Suppressor macrophage treated with lipopolysaccharide for 1 hour (primary cell): ENCODE data around the gene SLC13A4.
"Not testable (repeated sequence)": the region's sequence is repeated elsewhere in the genome, so short reads cannot be mapped to it uniquely, and the experiment has no call there.

ENCODE experiments used
- DNase-seq, 3 donors: peaks; one replicate each; pipeline ENCODE4 v3.0.0-alpha.2; 2020 to 2022

SLC13A4 gene

GRCh38 chr7:135687466-135687865 is 40.5 kb downstream of the SLC13A4 start:
- no peak for DNase-seq

- no peak for DNase-seq
These were observed 42.5 kb downstream of the SLC13A4 start for GRCh38 chr7:135685306-135686084.

GRCh38 chr7:135684699-135685098 is 43.3 kb downstream of the SLC13A4 start:
- no peak for DNase-seq

DNA sequence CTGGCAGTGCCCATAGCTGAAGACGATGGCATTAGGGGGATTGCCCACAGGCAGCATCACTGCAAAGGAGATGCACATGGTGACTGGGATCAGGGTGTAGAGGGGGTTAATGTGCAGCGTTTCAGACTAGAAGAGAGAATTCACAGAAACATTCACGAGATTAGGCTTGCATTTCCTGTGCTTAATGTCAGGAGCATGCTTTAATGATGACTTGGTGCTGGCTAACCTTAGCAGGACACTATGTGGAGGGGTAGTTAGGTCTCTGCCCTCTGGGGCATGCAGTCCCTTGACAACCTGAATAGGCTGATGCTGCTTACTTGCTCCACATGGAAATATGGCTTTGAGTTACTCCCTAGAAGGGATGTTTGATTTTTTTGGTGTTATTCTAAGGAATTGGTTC is 43.9 kb downstream of the SLC13A4 start:
- DNase-seq: no peak

DNA sequence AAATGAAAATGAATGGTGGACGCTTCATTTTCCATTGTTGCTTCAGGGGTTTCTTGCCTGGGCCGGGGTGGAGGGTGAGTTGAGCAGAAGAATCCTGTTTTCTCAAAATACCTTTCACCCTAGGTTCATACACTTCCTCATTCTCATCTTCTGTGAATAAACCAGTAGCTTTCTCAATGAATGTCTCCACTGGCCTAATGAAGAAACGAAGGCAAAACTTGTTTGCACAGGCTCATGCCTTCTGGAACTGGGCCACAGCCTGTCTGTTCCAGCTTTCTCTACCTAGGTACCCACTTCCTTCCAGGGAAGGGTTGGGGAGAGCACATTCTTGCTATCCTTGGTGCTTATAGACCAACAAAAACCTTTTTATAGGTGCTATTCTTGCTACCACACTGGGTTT is 44.4 kb downstream of the SLC13A4 start:
- no peak for DNase-seq

DNA sequence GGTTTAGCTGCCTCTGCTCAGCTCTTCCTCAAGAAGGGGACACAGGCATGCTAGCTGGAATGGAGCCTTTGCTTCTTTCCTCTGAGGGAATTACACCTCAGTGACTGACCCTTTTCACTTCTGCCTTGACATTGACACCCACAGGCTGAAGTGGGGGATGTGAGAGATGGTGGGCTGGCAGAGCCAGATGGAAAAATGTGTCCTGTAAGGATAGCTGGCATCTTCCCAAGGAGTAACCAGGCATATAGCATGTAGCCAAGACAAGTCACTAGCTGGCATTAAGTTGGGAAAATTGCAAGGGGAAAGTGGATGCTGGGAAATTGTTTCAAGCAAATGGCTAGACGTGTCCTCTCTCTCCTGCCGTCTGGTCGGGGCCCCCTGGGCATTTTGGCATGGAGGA is 45.8 kb downstream of the SLC13A4 start:
- DNase-seq: no peak

DNA sequence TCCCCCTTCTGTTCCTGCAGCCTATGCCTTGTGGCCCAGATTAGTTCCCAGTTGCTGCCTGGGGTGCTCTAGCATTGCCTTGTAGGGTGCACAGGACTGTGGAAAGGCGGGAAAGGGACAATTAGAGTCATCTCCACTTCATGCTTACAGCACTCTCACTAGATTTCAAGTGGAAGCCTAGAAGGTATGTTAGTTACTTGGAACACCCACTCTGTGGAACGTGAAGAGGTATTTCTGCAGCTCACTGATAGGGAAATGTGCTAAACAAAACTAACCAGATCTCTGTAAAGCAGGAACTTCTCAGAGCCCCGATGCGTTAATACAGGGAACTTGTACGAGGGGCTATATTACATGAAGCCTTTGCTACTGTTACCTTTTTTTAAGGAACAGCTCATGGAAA is 46.2 kb downstream of the SLC13A4 start:
- no peak for DNase-seq

DNA sequence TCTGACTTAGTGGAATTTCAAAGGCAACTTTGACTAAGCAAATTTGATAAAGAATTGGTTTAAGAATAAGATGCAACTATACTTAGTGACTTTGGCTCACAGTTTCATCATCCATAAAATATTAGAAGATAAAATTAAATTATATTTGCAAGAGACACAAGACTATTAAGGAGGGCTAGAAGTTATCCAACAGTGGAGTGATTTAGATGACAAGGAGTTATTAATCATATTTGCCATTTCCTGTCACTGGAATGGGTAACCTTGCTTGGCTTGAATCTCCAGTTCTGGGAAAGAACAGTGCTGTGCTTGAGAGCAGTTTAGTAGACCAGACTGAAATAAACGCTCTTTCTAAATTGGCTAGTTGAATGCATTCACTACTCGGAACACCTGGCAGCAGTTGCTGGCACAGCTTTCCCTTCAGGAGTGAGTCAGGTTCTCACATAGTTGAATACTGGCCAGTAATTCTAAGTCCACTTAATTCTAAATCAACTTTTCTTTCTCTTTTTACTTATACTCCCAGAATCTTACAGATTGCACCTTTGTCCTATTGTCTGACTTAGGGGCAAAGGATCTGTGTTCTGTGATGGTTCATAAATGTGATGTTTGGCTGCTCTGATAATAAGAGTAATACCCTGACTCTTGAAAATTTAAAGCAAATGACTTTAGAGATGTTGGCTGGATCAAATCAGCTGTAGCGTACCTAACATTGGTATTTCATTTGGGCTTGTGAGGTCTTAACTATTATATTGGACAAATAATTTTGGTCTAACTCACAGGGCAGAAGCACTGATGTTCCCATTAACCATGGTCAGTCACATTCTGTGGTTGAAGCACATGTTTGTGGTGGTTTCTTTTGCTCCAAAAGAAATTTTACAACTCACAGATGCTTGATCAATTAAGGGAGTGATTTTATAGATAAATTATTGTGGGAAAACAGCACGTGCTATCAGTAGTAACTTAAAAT is 49.1 kb downstream of the SLC13A4 start:
- no peak for DNase-seq

DNA sequence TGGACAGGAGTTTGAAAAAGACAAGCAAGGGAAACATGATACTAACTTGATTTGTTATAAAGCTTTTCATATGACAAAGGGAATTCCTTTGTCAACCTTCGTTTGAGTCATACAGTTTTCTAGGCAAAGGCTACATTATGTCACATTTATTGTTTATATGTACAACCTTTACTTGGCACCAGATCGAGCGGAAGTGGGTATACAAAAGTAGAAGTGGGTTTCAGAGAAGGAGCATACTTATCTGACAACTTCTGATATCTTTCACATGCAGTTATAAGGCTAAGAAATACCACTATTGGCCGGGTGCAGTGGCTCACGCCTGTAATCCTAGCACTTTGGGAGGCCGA is 54.7 kb downstream of the SLC13A4 start:
- DNase-seq: no peak

DNA sequence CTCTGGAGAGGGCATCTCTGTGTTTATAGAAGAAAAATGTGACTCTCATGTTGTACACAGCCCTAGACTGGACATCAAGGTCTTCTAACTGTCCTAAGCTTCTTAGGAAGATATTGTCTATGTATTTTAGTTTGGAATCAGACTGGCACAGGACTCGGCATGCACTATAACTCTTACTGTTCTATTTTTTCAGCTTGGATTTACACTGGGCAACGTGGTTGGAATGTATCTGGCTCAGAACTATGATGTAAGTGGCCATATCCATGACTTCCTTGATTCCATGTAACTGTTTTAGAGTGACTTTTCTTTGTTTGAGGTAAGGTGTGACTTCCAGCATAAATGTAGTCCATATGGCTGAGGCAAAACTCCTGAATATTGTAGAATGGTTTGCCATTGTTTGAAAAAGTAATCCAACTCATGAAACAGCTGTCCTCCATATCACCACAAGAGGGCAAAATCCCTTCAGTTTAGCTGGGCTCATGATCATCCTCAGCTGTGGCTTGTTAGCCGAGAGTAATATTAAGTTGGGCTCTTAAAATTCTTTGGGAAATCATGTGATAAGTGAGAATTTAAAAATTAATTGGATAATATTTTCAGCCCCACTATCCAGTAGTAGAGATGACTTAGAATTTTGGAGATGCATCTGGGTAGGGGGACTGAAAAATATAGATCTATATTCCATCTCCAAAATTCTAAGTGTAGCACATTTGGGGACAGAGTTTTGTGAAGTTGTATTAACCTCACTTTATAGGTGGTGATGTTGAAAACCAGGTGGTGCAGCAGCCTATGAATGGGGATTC is 55.2 kb downstream of the SLC13A4 start:
- DNase-seq: peak; percentile 45 to 50 (median 47)

DNA sequence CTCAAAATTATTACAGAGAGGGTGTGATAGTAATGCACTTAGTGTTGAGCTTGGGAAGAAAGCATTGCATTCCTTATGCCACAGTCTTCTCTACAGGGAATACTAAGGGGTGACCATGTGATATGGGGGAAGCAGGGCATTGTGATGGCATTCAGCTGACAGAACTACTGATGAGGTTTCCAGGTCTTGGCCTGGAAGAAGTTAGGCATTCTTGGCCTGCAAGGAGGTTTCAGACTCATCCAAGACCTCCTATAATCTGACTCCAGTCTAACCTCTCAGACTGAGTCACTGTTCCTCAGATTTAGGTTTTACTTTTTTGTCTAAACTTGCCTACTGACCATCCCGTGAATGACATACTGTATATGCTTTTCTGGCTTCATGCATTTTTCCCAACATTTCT is 57.8 kb downstream of the SLC13A4 start:
- no peak for DNase-seq

GRCh38 chr7:135669774-135670173 is 58.2 kb downstream of the SLC13A4 start:
- no peak for DNase-seq

DNA sequence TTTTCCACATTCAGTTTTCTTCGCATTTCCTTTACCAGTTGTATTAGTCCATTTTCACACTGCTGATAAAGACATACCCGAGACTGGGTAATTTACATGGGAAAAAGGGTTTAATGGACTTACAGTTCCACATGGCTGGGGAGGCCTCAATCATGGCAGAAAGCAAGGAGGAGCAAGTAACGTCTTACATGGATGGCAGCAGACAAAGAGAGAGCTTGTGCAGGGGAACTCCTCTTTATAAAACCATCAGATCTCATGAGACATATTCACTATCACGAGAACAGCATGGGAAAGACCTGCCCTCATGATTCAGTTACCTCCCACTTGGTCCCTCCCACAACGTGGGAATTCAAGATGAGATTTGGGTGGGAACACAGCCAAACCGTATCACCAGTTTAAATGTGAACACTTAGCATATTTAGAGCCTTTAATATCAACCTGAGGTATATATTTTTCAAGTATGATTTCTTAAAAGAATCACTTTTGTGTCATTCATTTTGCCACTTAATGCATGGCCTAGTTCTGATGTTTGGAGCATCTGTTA is 59.1 kb downstream of the SLC13A4 start:
- not testable (repeated sequence) for DNase-seq

GRCh38 chr7:135667626-135668025 is 60.4 kb downstream of the SLC13A4 start:
- not testable (repeated sequence) for DNase-seq

- DNase-seq: peak; percentile 55 to 86 (median 78)
These were observed 61.1 kb downstream of the SLC13A4 start for GRCh38 chr7:135666846-135667245.

GRCh38 chr7:135666156-135666555 is 61.8 kb downstream of the SLC13A4 start:
- DNase-seq: no peak

DNA sequence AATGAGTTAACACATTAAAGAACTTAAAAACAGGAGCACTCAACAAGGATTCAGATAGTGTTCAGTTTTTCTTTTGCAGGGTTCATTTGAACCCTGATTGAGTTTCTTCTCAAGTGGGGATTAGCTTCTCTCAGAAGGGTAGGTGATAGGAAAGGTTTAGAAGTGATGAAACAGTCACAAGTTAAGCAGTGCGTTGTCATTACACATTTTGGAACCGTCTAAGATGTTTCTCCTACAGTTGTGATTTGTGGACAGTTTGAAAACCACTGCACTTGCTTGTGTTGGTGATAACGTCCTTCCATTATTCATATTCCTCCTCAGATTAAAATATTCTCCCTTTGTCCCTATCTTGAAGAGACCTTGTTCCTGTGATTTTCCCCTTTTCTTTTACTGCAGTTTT is 62.9 kb downstream of the SLC13A4 start:
- no peak for DNase-seq

- DNase-seq: peak; percentile 16 to 76 (median 60)
These were observed 63.9 kb downstream of the SLC13A4 start for GRCh38 chr7:135664046-135664589.

GRCh38 chr7:135662373-135663114 is 65.4 kb downstream of the SLC13A4 start, which contains the start of gene STMP1:
TSS of gene STMP1 (plus strand) at chr7:135662514.
- DNase-seq: peak; percentile 97 to 100 (median 99)

- DNase-seq: no peak
These were observed 65.9 kb downstream of the SLC13A4 start for GRCh38 chr7:135662123-135662372.

DNA sequence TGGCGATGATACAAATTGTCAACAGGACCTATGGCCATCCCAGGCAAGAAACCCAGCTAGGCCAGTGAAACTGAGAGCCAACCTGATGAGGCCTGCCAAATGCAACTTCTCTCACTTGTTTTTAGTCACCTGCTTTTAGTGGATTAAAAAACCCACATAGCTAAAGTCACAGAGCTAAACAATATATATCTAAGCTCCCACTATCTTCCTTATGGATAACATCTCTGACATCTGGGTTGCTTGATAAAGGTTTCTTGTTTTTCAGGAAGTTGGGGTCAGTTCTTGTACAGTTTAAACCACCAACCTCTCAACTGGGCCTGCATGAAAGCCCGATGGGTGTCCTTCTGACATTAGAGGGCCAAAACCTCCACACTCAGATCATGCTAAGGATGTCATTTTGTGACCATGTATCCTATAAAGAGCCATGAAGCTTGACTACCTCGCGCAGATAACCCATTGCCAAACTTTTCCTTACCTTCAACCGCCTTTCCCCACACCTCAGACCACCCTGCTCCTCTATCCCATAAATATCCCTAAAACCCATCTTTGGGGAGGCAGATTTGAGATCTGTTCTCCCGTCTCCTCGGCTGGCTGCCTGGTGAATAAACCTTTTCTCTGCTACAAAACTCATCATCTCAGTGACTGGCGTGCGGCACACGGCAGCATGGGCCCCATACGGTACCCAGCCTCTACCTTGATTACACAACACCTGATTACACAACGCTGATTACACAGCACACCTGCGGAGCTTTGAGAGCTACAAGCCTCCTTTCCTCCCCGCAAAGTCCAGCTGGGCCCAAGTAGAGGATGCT is 66.5 kb downstream of the SLC13A4 start:
- DNase-seq: no peak
